Smooth muscle cell (in vitro differentiated cells): ENCODE results near the gene FOXM1. TPM values are rescaled to one million over a fixed set of nuclear protein-coding genes. Genes with fewer than 3 reads are reported as not detected.

ENCODE experiments used
- DNase-seq: peaks from one replicate; lab custom pipeline; 2025; ENCODE audit not compliant: unreplicated experiment; lab: John Stamatoyannopoulos, UW
- H2AFZ ChIP-seq: fragments of 200-600 bp; sonication (generic); 2 replicates; pipeline ENCODE4 v1.6.0; 2016; ENCODE audit warnings: antibody characterized with exemption, low read depth, mild to moderate bottlenecking
- H3F3A ChIP-seq: fragments of 200-600 bp; sonication (generic); 2 replicates; pipeline ENCODE4 v1.6.0; 2017; ENCODE audit warnings: antibody characterized with exemption, low read depth
- H3K27ac ChIP-seq: fragments of 200-600 bp; sonication (generic); 2 replicates; pipeline ENCODE4 v1.5.1; 2016; ENCODE audit warnings: low read depth, mild to moderate bottlenecking
- H3K27me3 ChIP-seq: fragments of 200-600 bp; sonication (generic); 2 replicates; pipeline ENCODE4 v1.6.1; 2016; ENCODE audit warnings: low read depth, mild to moderate bottlenecking
- H3K36me3 ChIP-seq: fragments of 200-600 bp; sonication (generic); 2 replicates; pipeline ENCODE4 v1.5.1; 2016; ENCODE audit warnings: low read depth
- H3K4me1 ChIP-seq: fragments of 200-600 bp; sonication (generic); 2 replicates; pipeline ENCODE4 v1.5.1; 2016; ENCODE audit warnings: low read depth
- H3K4me2 ChIP-seq: fragments of 200-600 bp; sonication (generic); 2 replicates; pipeline ENCODE4 v1.6.0; 2016; ENCODE audit warnings: mild to moderate bottlenecking
- H3K4me3 ChIP-seq: fragments of 200-600 bp; sonication (generic); 2 replicates; pipeline ENCODE4 v1.5.1; 2016; ENCODE audit warnings: mild to moderate bottlenecking
- H3K79me2 ChIP-seq: fragments of 200-600 bp; sonication (generic); 2 replicates; pipeline ENCODE4 v1.6.0; 2016; ENCODE audit warnings: low read depth, mild to moderate bottlenecking
- H3K9ac ChIP-seq: fragments of 200-600 bp; sonication (generic); 2 replicates; pipeline ENCODE4 v1.6.0; 2016; ENCODE audit warnings: low read depth
- H3K9me3 ChIP-seq: fragments of 200-600 bp; sonication (generic); replicated peaks from 2 replicates; pipeline ENCODE4 v1.5.1; 2016; ENCODE audit warnings: low read depth
- H4K20me1 ChIP-seq: fragments of 200-600 bp; sonication (generic); 2 replicates; pipeline ENCODE4 v1.6.0; 2016; ENCODE audit warnings: low read depth
- CTCF ChIP-seq: fragments of 200-600 bp; sonication (generic); IDR thresholded peaks from 2 replicates; pipeline ENCODE4 v1.5.1; 2017; ENCODE audit warnings: borderline replicate concordance, mild to moderate bottlenecking, antibody characterized with exemption; ENCODE audit not compliant: insufficient read depth, poor library complexity, severe bottlenecking
- WGBS: methylation state at CpG from one replicate; pipeline ENCODE4 v1.1.7; 2016; ENCODE audit warnings: low lambda C conversion rate; 5-methylcytosine and 5-hydroxymethylcytosine counted together
- polyA plus RNA-seq: library from polyadenylated mRNA; unstranded; fragments of >200 nt; fragmentation: Nextera tagmentation; extraction: Ambion mirVana; gene quantifications from 2 replicates; pipeline ENCODE4 v1.2.1, GENCODE V29; 2016
- total RNA-seq: library from RNA; depleted of rRNA; stranded (reverse); fragments of >200 nt; gene quantifications from 2 replicates; pipeline ENCODE4 v1.2.3, GENCODE V29; 2014

Gene FOXM1
- total and polyA plus RNA-seq, 2 experiments from 2014 or later, result 3.7 to 8.1 TPM

- Histone ChIP-seq H3K9me3 (no peaks in the 10 kb centered on the region), H3K27me3 (no peaks in the 10 kb centered on the region), H3K9ac (no peak overlapping the region), H3K4me3 (no peak overlapping the region), H3K27ac (no peak overlapping the region), H3K36me3 (no peaks in the 10 kb centered on the region), H3K79me2 (no peaks in the 10 kb centered on the region), H3K4me2 (no peak overlapping the region), H4K20me1 (no peaks in the 10 kb centered on the region), H3K4me1 (peaks cover 11% of the 10 kb centered on the region), H3F3A (no peaks in the 10 kb centered on the region), H2AFZ (no peak overlapping the region)
- DNase-seq, result no peak
- WGBS, result 86% methylated on average over 4 of the region's 4 CpGs
- no peak for TF ChIP-seq CTCF
These were observed 41.1 kb downstream of the FOXM1 start for GRCh38 chr12:2835691-2836403.

GRCh38 chr12:2834581-2835491, 42.1 kb downstream of the FOXM1 start, which contains the start of gene NRIP2:
TSS of gene NRIP2 (minus strand) at chr12:2835035. CDS start at chr12:2834983, 52 bp downstream.
- no peaks in the 10 kb centered on the region for H3K27me3 ChIP-seq
- H4K20me1 ChIP-seq, result no peaks in the 10 kb centered on the region
- H3K4me2 ChIP-seq, result peak within 1 kb of the TSS; percentile 51
- no peaks in the 10 kb centered on the region for H3K79me2 ChIP-seq
- DNase-seq, result peak; percentile 21
- no peaks in the 10 kb centered on the region for H3K36me3 ChIP-seq
- 59% methylated on average over 27 of the region's 32 CpGs for WGBS
- no peaks in the 10 kb centered on the region for H3F3A ChIP-seq
- H3K4me1 ChIP-seq, result peaks cover 11% of the 10 kb centered on the region
- no peaks in the 10 kb centered on the region for H3K9me3 ChIP-seq
- H3K4me3 ChIP-seq, result no peak within 1 kb of the TSS
- no peak for TF ChIP-seq CTCF
- no peak within 1 kb of the TSS for H2AFZ ChIP-seq
- H3K9ac ChIP-seq, result no peak within 1 kb of the TSS
- H3K27ac ChIP-seq, result no peak within 1 kb of the TSS

- no peaks in the 10 kb centered on the region for H3K36me3 ChIP-seq
- peak overlapping the region; percentile 51 for H3K4me2 ChIP-seq
- H3K27ac ChIP-seq, result peak overlapping the region; percentile 4
- no peaks in the 10 kb centered on the region for H3K27me3 ChIP-seq
- H3K4me3 ChIP-seq, result no peak overlapping the region
- no peak overlapping the region for H2AFZ ChIP-seq
- H3K9me3 ChIP-seq, result no peaks in the 10 kb centered on the region
- no peaks in the 10 kb centered on the region for H4K20me1 ChIP-seq
- no peaks in the 10 kb centered on the region for H3F3A ChIP-seq
- H3K9ac ChIP-seq, result no peak overlapping the region
- H3K79me2 ChIP-seq, result no peaks in the 10 kb centered on the region
- H3K4me1 ChIP-seq, result peaks cover 11% of the 10 kb centered on the region
- 59% methylated on average over 9 of the region's 9 CpGs for WGBS
- no peak for TF ChIP-seq CTCF
- no peak for DNase-seq
These were observed 43.2 kb downstream of the FOXM1 start for GRCh38 chr12:2833810-2834209.
